Tibial artery (tissue), 4 donors: ENCODE data around the gene ICAM1.

Source experiments
- DNase-seq, 2 donors: peaks; one replicate each; pipeline ENCODE4 v3.0.0-alpha.2; 2019
- H3K27ac ChIP-seq, 2 donors: fragments of 200-600 bp; sonication (generic) in 1 of 2; 1 replicate in 1 of 2; 2 replicates in 1 of 2; pipeline ENCODE4 v1.5.1; 2018 to 2019; ENCODE audit warnings: mild to moderate bottlenecking in 1 of 2
- H3K27me3 ChIP-seq, 2 donors: fragments of 200-600 bp; sonication (generic) in 1 of 2; one replicate each; pipeline versions ENCODE4 v1.5.1 to v1.6.0; 2016 to 2019
- H3K36me3 ChIP-seq, 3 donors: fragments of 200-600 bp; sonication (generic) in 2 of 3; one replicate each; pipeline ENCODE4 v1.5.1; 2016 to 2019; ENCODE audit warnings: mild to moderate bottlenecking in 2 of 3
- H3K4me1 ChIP-seq, 4 donors: fragments of 200-600 bp; sonication (generic) in 2 of 4; 1 replicate in 3 of 4; 2 replicates in 1 of 4; pipeline ENCODE4 v1.5.1; 2016 to 2019
- H3K4me3 ChIP-seq, 2 donors: fragments of 200-600 bp; sonication (generic) in 1 of 2; 1 replicate in 1 of 2; 2 replicates in 1 of 2; pipeline ENCODE4 v1.5.1; 2018 to 2019; ENCODE audit warnings: mild to moderate bottlenecking in 2 of 2
- H3K9me3 ChIP-seq, 3 donors: fragments of 200-600 bp; sonication (generic) in 1 of 3; one replicate each; pipeline ENCODE4 v1.5.1; 2016 to 2019
- intact Hi-C: fragments of 100-400 bp; cut with DNase I; formaldehyde crosslinking; loops from one replicate; pipeline ENCODE4 v1.15.0; 2023; ENCODE audit warnings: low total_unique reads
- TF ChIP-seq, protein P1 (sequence below), 2 experiments: fragments of 200-600 bp in 1 of 2; fragments of 450-650 bp in 1 of 2; IDR thresholded peaks; one replicate each; pipeline ENCODE4 v1.5.1; 2017 to 2019; ENCODE audit warnings: antibody characterized with exemption in 2 of 2, mild to moderate bottlenecking in 1 of 2, moderate library complexity in 1 of 2

ICAM1 gene

DNA sequence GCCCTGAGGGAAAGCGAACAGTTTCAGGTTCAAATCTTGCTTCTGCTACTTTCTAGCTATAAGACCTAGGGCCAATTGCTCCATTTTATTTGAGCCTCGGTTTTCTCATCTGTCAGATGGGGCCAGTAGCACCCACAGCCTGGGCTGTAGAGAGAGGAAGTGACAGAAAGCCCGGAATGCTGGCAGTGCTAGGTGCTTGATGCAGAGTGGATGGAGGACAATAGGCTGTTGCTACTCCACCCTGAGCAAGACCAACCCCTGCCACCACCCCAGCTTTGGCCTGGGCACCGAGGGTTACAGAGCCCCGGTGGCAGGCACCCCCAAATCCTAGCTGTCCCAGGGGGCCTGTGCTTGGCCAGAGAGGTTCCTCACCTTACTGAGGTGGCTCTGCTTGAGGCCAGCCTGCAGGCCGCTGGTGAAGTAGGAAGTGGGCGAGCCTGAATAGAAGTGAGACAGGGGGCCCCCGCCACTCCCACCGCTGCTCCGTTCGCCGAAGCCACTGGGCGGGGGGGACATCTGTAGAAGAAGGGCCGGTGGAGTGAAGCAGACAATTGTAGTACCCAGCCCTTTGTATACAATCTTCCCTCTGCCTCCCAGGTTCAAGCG is 47.0 kb downstream of the ICAM1 start:
- Histone ChIP-seq H3K27me3 (no peaks in the 10 kb centered on the region), H3K4me3 (no peak overlapping the region), H3K4me1 (peaks cover 0 to 16% (median 10%) of the 10 kb centered on the region in 4 donors), H3K36me3 (peaks cover 40 to 65% (median 54%) of the 10 kb centered on the region in 3 donors), H3K27ac (no peak overlapping the region), H3K9me3 (no peaks in the 10 kb centered on the region)
- DNase-seq = no peak
- TF ChIP-seq, protein P1, sequence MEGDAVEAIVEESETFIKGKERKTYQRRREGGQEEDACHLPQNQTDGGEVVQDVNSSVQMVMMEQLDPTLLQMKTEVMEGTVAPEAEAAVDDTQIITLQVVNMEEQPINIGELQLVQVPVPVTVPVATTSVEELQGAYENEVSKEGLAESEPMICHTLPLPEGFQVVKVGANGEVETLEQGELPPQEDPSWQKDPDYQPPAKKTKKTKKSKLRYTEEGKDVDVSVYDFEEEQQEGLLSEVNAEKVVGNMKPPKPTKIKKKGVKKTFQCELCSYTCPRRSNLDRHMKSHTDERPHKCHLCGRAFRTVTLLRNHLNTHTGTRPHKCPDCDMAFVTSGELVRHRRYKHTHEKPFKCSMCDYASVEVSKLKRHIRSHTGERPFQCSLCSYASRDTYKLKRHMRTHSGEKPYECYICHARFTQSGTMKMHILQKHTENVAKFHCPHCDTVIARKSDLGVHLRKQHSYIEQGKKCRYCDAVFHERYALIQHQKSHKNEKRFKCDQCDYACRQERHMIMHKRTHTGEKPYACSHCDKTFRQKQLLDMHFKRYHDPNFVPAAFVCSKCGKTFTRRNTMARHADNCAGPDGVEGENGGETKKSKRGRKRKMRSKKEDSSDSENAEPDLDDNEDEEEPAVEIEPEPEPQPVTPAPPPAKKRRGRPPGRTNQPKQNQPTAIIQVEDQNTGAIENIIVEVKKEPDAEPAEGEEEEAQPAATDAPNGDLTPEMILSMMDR (IDR thresholded peaks at IDR 0.05) = no peak
- intact Hi-C loops = no loop called here

DNA sequence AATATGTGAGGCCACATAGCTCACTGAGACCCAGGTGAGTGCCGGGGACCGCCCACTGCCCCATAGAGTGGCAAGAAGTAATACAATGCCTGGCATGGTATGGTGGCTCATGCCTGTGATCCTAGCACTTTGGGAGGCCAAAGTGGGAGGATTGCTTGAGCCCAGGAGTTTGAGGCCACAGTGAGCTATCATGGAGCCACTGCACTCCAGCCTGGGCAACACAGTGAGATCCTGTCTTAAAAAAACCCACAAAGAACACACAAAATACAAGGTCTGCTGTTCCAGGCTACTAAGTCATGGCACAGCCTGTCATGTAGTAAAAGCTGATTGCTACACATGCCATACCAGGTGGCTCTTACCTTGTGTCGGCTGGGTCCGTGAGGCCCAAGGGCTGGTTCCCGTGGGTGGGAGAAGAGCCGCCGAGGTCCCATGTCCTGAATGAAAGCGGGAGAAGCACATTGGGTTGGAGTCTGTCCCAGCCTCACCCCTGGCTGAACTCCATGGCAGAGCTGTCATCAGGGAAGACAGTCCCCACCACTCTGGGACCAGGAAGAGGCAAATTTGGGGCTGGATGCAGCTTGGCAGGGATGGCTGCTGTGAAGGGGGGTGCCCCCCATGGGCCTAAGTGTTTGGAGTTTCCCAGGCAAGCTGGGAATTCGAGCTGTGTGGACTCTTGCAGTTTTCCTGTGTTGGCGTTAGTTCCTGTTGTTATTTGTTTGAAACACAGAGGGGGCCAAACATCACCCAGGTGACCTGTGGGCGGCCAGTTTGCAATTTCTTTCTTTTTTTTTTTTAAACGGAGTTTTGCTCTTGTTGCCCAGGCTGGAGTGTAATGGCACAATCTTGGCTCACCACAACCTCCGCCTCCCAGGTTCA is 48.1 kb downstream of the ICAM1 start:
- intact Hi-C loops = no loop called here
- H3K27me3 ChIP-seq = no peaks in the 10 kb centered on the region
- TF ChIP-seq, protein P1 (IDR thresholded peaks at IDR 0.05) = no peak
- H3K27ac ChIP-seq = no peak overlapping the region
- no peak overlapping the region for H3K4me3 ChIP-seq
- peaks cover 49 to 76% (median 63%) of the 10 kb centered on the region in 3 donors for H3K36me3 ChIP-seq
- H3K9me3 ChIP-seq = no peaks in the 10 kb centered on the region
- peaks cover 0 to 16% (median 10%) of the 10 kb centered on the region in 4 donors for H3K4me1 ChIP-seq
- no peak for DNase-seq

DNA sequence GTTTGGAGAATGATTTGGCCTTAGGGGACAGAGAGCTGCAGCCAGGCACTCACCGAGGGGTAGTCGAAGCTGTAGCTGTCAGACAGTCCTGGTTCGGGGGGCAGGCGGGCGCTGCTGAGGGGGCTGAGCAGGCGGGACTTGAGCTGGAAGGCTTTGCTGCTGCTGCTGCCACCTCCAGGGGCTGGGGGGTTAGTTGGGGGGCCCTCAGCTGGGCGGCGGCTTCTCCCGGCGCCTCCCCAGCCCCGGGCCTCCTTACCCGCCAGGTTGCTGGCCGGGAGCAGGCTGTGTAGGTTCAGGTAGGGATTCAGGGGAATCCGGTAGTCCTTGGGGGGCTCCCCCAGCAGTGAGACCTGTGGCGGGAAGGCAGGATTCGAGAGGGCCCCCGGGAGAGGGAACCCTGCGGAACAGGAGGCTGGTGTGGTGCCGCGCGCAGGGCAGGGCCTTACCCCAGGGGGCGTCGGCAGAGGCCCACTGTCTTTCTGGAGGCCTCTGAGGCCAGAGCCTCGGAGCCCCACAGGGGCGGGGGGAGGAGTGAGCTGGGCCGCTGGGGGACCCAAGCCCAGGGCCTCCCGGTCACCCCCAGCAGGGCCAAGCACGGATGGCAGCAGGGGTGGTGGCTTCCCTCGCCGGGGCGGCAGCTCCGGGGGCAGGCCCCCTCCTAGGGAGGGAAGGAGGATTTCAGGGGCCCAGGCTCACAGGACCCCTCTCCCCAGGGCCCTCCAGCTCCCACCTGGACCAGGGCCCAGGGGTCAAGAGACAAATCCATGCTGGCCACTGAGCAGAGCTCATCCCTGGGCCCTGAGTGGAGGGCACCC is 49.9 kb downstream of the ICAM1 start:
- no peaks in the 10 kb centered on the region for H3K9me3 ChIP-seq
- H3K27ac ChIP-seq = no peak overlapping the region
- TF ChIP-seq, protein P1 (IDR thresholded peaks at IDR 0.05) = no peak
- intact Hi-C loops = no loop called here
- H3K4me3 ChIP-seq = no peak overlapping the region
- H3K27me3 ChIP-seq = no peaks in the 10 kb centered on the region
- peaks cover 0 to 8% (median 5%) of the 10 kb centered on the region in 4 donors for H3K4me1 ChIP-seq
- DNase-seq = no peak
- H3K36me3 ChIP-seq = peaks cover 67 to 94% (median 81%) of the 10 kb centered on the region in 3 donors

DNA sequence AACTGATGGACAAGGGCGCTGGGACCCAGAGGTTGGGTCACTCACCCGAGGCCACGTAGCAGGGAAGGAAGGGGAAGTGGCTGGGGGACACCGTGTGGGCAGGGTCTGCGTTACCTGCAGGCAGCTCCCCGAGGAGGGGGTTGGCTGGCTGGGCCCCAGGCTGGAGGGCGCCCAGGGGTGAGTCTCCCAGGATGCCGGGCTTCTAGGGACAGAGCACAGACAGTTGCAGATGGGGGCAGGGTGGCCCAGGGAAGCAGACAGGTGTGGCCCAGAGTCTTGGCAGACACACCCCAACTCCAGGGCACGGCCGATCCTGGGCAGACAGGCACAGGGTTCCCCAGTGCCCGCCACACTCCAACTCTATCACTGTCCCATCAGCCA is 50.5 kb downstream of the ICAM1 start:
- TF ChIP-seq, protein P1 (IDR thresholded peaks at IDR 0.05) = no peak
- DNase-seq = no peak
- Histone ChIP-seq H3K4me1 (peaks cover 0 to 2% (median 0%) of the 10 kb centered on the region in 4 donors), H3K9me3 (no peaks in the 10 kb centered on the region), H3K27me3 (no peaks in the 10 kb centered on the region), H3K4me3 (no peak overlapping the region), H3K27ac (no peak overlapping the region), H3K36me3 (peaks cover 73 to 100% (median 87%) of the 10 kb centered on the region in 3 donors)
- intact Hi-C loops = no loop called here
